IPS-15b (cell line): ENCODE data around the gene NF2.
"Not testable (repeated sequence)": the region's sequence is repeated elsewhere in the genome, so short reads cannot be mapped to it uniquely, and the experiment has no call there.

Experiments used
- H3K27me3 ChIP-seq: one replicate; pipeline ENCODE4 v1.6.1; 2013; ENCODE audit warnings: low read length; ENCODE audit not compliant: control insufficient read depth, insufficient read depth
- H3K36me3 ChIP-seq: one replicate; pipeline ENCODE4 v1.6.1; 2013; ENCODE audit warnings: low read length; ENCODE audit not compliant: control insufficient read depth, insufficient read depth
- H3K4me1 ChIP-seq: one replicate; pipeline ENCODE4 v1.6.1; 2013; ENCODE audit warnings: mild to moderate bottlenecking, low read length; ENCODE audit not compliant: control insufficient read depth, insufficient read depth
- H3K4me3 ChIP-seq: one replicate; pipeline ENCODE4 v1.5.1; 2013; ENCODE audit warnings: low read depth, low read length
- H3K9ac ChIP-seq: one replicate; pipeline ENCODE4 v1.6.1; 2013; ENCODE audit warnings: low read depth, mild to moderate bottlenecking, low read length
- H3K9me3 ChIP-seq: one replicate; pipeline ENCODE4 v1.6.1; 2013; ENCODE audit warnings: mild to moderate bottlenecking, low read length; ENCODE audit not compliant: control insufficient read depth, insufficient read depth

NF2 gene

GRCh38 chr22:29603358-29604075 lies at the start of gene NF2:
Gene NF2, plus strand, starts transcription at chr22:29603633. Its CDS starts 366 bp downstream, at chr22:29603999.
- Histone ChIP-seq H3K27me3 (peaks cover 4% of the 10 kb centered on the region), H3K4me1 (peaks cover 9% of the 10 kb centered on the region), H3K4me3 (peak within 1 kb of the TSS; percentile 89), H3K9me3 (no peaks in the 10 kb centered on the region), H3K9ac (peak within 1 kb of the TSS; percentile 73), H3K36me3 (no peaks in the 10 kb centered on the region)

DNA sequence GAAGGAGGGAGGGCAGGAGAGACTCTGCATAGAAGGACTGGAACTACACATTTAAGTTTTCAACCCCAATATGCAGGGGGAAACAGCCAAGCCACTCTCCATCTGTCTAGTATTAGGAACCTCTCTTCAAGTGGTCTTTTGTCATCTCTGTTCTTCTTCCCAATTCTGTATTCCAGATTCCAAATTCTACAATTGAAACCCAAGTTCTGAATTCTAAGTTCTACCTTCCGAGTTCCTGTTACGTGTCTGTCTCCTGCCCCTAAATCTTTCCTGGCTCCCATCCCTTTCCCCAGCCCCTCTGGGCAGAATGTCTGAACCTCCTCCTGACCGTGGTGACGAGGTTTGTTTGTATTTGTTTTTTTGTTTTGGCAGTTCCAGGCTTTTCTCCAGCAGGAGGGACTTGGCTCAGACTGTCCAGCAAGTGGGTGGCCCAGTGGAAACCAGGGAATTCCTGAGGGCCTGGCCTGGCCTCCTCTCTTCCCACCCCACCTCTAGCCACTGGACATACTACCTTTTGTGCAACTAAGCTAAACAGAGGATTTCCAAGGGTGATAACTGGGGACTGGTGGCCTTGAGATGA lies 48.3 kb upstream of the NF2 start:
- no peak overlapping the region for H3K9ac ChIP-seq
- H3K9me3 ChIP-seq, result no peaks in the 10 kb centered on the region
- no peak overlapping the region for H3K4me3 ChIP-seq
- no peaks in the 10 kb centered on the region for H3K4me1 ChIP-seq
- H3K27me3 ChIP-seq, result no peaks in the 10 kb centered on the region
- peaks cover 37% of the 10 kb centered on the region for H3K36me3 ChIP-seq

DNA sequence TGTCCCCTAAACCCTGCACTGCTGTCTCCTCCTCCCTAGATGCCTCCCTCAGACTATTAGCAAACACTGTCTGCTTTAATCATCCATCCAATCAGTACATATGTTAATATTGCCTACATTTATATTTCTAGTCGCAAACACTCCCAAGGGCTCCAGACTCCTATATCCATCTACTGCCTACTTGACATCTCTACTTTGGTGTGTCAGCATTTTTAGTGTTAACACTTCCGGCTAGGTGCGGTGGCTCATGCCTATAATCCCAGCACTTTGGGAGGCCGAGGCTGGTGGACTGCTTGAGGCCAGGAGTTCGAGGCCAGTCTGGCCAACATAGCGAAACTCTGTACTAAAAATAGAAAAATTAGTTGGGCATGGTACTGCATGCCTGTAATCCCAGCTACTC lies 44.4 kb upstream of the NF2 start:
- peaks cover 57% of the 10 kb centered on the region for H3K36me3 ChIP-seq
- H3K4me1 ChIP-seq, result no peaks in the 10 kb centered on the region
- no peaks in the 10 kb centered on the region for H3K9me3 ChIP-seq
- H3K9ac ChIP-seq, result no peak overlapping the region
- no peak overlapping the region for H3K4me3 ChIP-seq
- no peaks in the 10 kb centered on the region for H3K27me3 ChIP-seq

- Histone ChIP-seq H3K9ac (no peak overlapping the region), H3K9me3 (no peaks in the 10 kb centered on the region), H3K4me1 (no peaks in the 10 kb centered on the region), H3K4me3 (no peak overlapping the region), H3K27me3 (no peaks in the 10 kb centered on the region), H3K36me3 (peaks cover 58% of the 10 kb centered on the region)
Measured at GRCh38 chr22:29559853-29560252, 43.6 kb upstream of the NF2 start.

DNA sequence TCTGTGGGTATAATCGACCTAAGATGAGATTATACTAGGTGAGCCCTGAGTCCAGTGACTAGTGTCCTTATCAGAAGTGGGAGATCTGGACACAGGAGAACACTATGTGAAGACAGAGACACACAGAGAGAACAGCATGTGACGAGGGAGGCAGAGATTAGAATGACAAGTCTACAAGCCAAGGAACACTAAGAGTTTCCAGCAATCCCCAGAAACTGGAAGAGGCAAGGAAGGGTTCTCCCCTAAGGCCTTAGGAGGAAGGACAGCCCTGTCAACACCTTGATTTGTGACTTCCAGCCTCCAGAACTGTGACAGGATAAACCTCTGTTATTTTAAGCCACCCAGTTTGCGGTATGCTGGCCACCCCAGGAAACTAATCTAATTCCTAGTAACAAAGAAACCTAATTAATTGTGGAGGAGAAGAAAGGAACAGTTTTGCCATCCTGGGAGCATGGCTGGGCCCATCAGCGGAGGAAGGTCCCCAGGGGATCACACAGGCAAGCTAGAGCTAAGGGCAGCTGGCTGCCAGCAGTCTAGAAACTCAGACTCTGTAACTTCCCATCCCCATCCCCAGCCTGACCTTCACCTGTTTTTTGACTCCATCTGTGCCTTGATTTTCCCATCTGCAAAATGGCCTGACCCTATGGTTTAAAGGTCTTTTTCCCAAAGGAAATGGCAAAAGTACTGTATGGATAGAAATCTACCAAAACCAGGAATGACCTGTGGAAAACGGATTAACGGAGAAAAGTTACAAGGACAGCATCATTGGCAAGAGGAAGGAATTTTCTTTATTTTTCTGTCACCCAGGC lies 39.6 kb upstream of the NF2 start:
- no peaks in the 10 kb centered on the region for H3K27me3 ChIP-seq
- H3K9ac ChIP-seq, result no peak overlapping the region
- no peaks in the 10 kb centered on the region for H3K4me1 ChIP-seq
- peaks cover 42% of the 10 kb centered on the region for H3K36me3 ChIP-seq
- H3K9me3 ChIP-seq, result no peaks in the 10 kb centered on the region
- no peak overlapping the region for H3K4me3 ChIP-seq

GRCh38 chr22:29566513-29566912 lies 36.9 kb upstream of the NF2 start:
- H3K4me3 ChIP-seq, H3K27me3 ChIP-seq, H3K9me3 ChIP-seq, H3K9ac ChIP-seq, H3K4me1 ChIP-seq: not testable (repeated sequence)
- H3K36me3 ChIP-seq, result peaks cover 30% of the 10 kb centered on the region

DNA sequence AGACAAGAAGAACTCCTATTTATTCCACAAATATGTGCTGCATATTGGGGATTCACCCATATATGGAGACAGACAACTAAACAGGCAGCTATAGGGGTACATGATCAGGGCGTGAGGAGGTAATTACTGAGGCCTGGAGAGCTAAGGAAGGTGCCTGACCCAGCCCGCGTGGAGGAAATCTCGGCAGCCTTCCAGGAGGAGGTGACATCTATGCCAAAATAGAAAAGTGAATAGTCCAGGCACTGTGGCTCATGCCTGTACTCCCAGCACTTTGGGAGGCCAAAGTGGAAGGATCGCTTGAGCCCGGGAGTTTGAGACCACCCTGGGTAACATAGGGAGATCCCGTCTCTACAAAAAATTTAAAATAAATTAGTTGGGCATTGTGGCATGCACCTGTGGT lies 36.1 kb upstream of the NF2 start:
- no peaks in the 10 kb centered on the region for H3K4me1 ChIP-seq
- H3K4me3 ChIP-seq, result no peak overlapping the region
- H3K9me3 ChIP-seq, result no peaks in the 10 kb centered on the region
- peaks cover 23% of the 10 kb centered on the region for H3K36me3 ChIP-seq
- H3K9ac ChIP-seq, result no peak overlapping the region
- no peaks in the 10 kb centered on the region for H3K27me3 ChIP-seq

DNA sequence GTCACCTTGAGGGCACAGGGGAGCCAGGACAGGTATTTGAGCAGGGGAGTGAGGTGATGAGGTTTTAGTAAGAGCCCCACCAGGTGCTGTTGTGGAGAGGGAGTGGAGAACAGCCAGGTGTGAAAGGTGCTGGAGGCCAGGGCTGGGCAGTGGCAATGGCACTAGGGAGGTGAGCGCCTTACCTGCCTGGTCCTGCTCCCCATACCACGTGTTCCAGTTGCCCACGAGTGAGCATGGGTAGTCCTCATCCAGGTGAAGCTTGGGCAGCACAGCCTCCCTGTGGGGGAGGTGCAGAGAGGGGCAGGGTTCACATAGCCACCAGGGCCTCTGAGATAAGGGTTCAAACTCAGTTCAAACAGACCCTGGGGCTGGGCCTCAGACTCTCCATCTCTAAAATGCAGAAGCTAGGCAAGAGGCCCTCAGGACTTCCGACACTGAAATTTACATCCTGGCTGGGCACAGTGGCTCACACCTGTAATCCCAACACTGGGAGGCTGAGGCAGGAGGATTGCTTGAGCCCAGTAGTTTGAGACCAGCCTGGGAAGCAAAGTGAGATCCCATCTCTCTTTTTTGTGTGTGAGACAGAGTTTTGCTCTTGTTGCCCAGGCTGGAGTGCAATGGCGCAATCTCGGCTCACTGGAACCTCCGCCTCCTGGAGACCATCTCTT lies 34.3 kb upstream of the NF2 start:
- H3K36me3 ChIP-seq, result peaks cover 23% of the 10 kb centered on the region
- no peaks in the 10 kb centered on the region for H3K27me3 ChIP-seq
- no peaks in the 10 kb centered on the region for H3K4me1 ChIP-seq
- no peaks in the 10 kb centered on the region for H3K9me3 ChIP-seq
- no peak overlapping the region for H3K9ac ChIP-seq
- H3K4me3 ChIP-seq, result no peak overlapping the region

- Histone ChIP-seq H3K9me3 (no peaks in the 10 kb centered on the region), H3K9ac (no peak overlapping the region), H3K36me3 (peaks cover 21% of the 10 kb centered on the region), H3K4me3 (no peak overlapping the region), H3K27me3 (no peaks in the 10 kb centered on the region), H3K4me1 (no peaks in the 10 kb centered on the region)
Measured at GRCh38 chr22:29570456-29570855, 33.0 kb upstream of the NF2 start.

DNA sequence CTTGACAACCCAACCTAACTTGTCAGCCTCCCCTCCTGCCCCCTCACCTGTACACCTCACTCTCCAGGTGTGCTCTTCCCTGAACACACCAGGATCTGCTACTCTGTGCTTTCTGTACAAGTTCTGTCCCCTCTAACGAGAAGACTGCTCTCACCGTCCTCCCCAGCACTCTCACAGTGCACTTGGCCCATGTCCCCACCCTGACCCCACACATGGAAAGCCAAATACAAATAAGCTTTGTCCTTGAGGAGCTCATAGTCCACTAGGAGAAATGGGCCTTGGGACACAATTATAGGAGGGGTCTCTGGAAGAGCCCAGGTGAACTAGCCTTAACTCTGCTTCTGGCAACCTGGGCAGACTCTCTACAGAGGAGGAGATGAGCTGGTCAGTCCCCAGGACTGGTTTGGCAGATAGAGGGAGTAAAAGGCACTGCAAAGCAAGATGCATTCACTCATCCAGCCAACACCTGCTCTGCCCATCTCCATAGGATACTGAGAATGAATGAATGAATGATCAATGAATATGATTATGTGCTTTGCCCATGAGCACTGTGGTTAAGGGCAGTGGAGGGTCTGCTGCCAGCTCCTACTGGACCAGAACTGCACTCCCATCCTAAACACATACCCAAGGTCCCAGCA lies 32.4 kb upstream of the NF2 start:
- H3K9ac ChIP-seq, result no peak overlapping the region
- H3K27me3 ChIP-seq, result no peaks in the 10 kb centered on the region
- H3K9me3 ChIP-seq, result no peaks in the 10 kb centered on the region
- no peaks in the 10 kb centered on the region for H3K4me1 ChIP-seq
- H3K36me3 ChIP-seq, result peaks cover 21% of the 10 kb centered on the region
- H3K4me3 ChIP-seq, result no peak overlapping the region

GRCh38 chr22:29574762-29575450 lies 28.5 kb upstream of the NF2 start:
- Histone ChIP-seq H3K9ac (no peak overlapping the region), H3K4me1 (peaks cover 3% of the 10 kb centered on the region), H3K36me3 (peaks cover 4% of the 10 kb centered on the region), H3K9me3 (no peaks in the 10 kb centered on the region), H3K4me3 (no peak overlapping the region), H3K27me3 (no peaks in the 10 kb centered on the region)
